Panc1 (cell line): ENCODE data around the gene PEAK3. TPM values are rescaled to one million over a fixed set of nuclear protein-coding genes. Genes with fewer than 3 reads are reported as not detected.

Source experiments
- ATAC-seq: fragments of 200-7000 bp; cut with Tn5 transposase; 2 replicates; pipeline ENCODE4 v1.9.1; 2020; ENCODE audit warnings: mild to moderate bottlenecking, moderate library complexity
- BruUV-seq: library from RNA; stranded (reverse); fragments of 400-500 nt; replicated peaks from 2 replicates; lab custom pipeline; 2021; lab: Mats Ljungman, UMichigan
- CTCF ChIA-PET: fragments of 300-600 bp; sonication (Branson Sonifier 250); formaldehyde crosslinking; loops from one replicate; lab custom pipeline; 2022; ENCODE audit warnings: antibody characterized with exemption; lab: Charles Lee
- POLR2A ChIA-PET: fragments of 300-600 bp; sonication (Branson Sonifier 250); formaldehyde crosslinking; loops from one replicate; lab custom pipeline; 2022; ENCODE audit warnings: antibody characterized with exemption; lab: Charles Lee
- DNase-seq: peaks from one replicate; pipeline ENCODE4 v3.0.0-alpha.2; 2010; ENCODE audit warnings: low read depth, low spot score
- H3K27ac ChIP-seq: 2 replicates; pipeline ENCODE4 v1.5.1; 2011; ENCODE audit warnings: mild to moderate bottlenecking, low read length, inconsistent platforms
- H3K27me3 ChIP-seq: fragments of 200-500 bp; sonication (Bioruptor generic); 2 replicates; pipeline ENCODE4 v1.6.0; 2014; ENCODE audit warnings: low read length, inconsistent platforms; ENCODE audit not compliant: control insufficient read depth, insufficient read depth
- H3K36me3 ChIP-seq: fragments of 200-500 bp; sonication (Bioruptor generic); 2 replicates; pipeline ENCODE4 v1.5.1; 2014; ENCODE audit warnings: inconsistent platforms, mild to moderate bottlenecking, low read length, moderate library complexity; ENCODE audit not compliant: control insufficient read depth, insufficient read depth
- H3K4me1 ChIP-seq: 2 replicates; pipeline ENCODE4 v1.5.1; 2011; ENCODE audit warnings: inconsistent platforms, mild to moderate bottlenecking, low read length, moderate library complexity; ENCODE audit not compliant: control insufficient read depth, insufficient read depth
- H3K4me3 ChIP-seq, 2 experiments: 2 replicates each; pipeline ENCODE4 v1.5.1; 2011 to 2012; ENCODE audit warnings: low read depth in 2 of 2, low read length in 2 of 2, mild to moderate bottlenecking in 2 of 2, inconsistent platforms in 1 of 2, moderate library complexity in 1 of 2
- H3K9me3 ChIP-seq: fragments of 200-500 bp; sonication (Bioruptor generic); 2 replicates; pipeline ENCODE4 v1.5.1; 2014; ENCODE audit warnings: low read depth, mild to moderate bottlenecking, inconsistent platforms, low read length, moderate library complexity; ENCODE audit not compliant: control insufficient read depth, insufficient read depth
- CTCF ChIP-seq: fragments of 450-650 bp; IDR thresholded peaks from 2 replicates; pipeline ENCODE4 v1.5.1; 2017; ENCODE audit warnings: mild to moderate bottlenecking
- POLR2AphosphoS5 ChIP-seq: IDR thresholded peaks from 2 replicates; pipeline ENCODE4 v1.6.1; 2012; ENCODE audit warnings: mild to moderate bottlenecking, low read depth, low read length, moderate library complexity
- SIN3A ChIP-seq: IDR thresholded peaks from 2 replicates; pipeline ENCODE4 v1.6.1; 2012; ENCODE audit warnings: low read depth, mild to moderate bottlenecking, low read length, moderate library complexity, borderline replicate concordance; ENCODE audit not compliant: insufficient read depth
- in situ Hi-C: cut with HindIII; loops from 2 replicates; pipeline ENCODE4 v1.10.0; 2016; ENCODE audit warnings: low sequenced_read_pairs, low pct_unique_long_range_greater_than_20kb
- intact Hi-C: fragments of 100-400 bp; cut with micrococcal nuclease; formaldehyde crosslinking; loops from one replicate; pipeline ENCODE4 v1.10.0; 2022; ENCODE audit not compliant: unreplicated experiment
- total RNA-seq: library from RNA; stranded (reverse); gene quantifications from one replicate; pipeline ENCODE4 v1.2.1, GENCODE V29; 2021; ENCODE audit not compliant: unreplicated experiment
- TF ChIP-seq, protein P1 (sequence below), 2 experiments: IDR thresholded peaks; 2 replicates each; pipeline ENCODE4 v1.6.1; 2011 to 2012; ENCODE audit warnings: low read depth in 2 of 2, control low read depth in 1 of 2, low read length in 1 of 2, mild to moderate bottlenecking in 1 of 2, moderate library complexity in 1 of 2; ENCODE audit not compliant: insufficient read depth in 1 of 2

PEAK3 gene
- total RNA-seq, 1 experiment from 2014 or later: not detected

DNA sequence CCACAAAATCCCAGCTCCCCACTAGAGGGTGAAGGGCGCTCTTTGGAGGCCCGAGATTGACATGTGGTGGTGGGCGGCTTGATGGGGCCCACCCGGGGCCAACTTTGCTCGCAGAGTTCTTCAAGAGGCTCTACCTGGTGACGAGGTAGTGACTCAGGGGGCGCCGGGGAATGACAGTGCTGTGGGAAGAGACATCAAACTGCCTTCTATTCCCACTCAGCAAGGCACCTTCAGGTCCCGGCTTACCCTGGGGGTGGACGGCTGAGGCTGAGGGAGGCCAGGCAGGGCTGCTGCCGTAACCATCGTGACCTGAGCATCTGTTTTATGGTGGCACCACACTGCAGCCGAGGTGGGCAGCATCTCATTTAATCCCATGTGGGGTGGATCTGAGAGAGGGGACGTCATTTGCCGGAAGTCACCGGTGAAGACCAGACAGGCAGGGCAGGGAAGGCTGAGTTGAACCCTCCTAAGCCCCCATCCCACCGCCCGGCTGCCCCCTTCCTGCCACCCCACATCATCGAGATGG lies 24.4 kb upstream of the PEAK3 start:
- in situ Hi-C loops: no loop called here
- no peak for DNase-seq
- ChIA-PET CTCF (no interaction called here), POLR2A (interaction anchor here (0.5 kb wide), 1 partner anchor 84 kb away, joined by 4 read pairs; no protein-coding TSS in a partner anchor)
- 0 out of 2 replicates have a peak, but pooled peaks have one; percentile 19 for ATAC-seq
- Histone ChIP-seq H3K36me3 (no peaks in the 10 kb centered on the region), H3K4me1 (peaks cover 2% of the 10 kb centered on the region), H3K4me3 (no peak overlapping the region), H3K27ac (no peak overlapping the region), H3K9me3 (no peaks in the 10 kb centered on the region), H3K27me3 (no peaks in the 10 kb centered on the region)
- intact Hi-C loops: no loop called here
- BruUV-seq: no TSS peak
- TF ChIP-seq POLR2AphosphoS5 (no peak), CTCF (no peak), SIN3A (no peak)
- TF ChIP-seq, protein P1, sequence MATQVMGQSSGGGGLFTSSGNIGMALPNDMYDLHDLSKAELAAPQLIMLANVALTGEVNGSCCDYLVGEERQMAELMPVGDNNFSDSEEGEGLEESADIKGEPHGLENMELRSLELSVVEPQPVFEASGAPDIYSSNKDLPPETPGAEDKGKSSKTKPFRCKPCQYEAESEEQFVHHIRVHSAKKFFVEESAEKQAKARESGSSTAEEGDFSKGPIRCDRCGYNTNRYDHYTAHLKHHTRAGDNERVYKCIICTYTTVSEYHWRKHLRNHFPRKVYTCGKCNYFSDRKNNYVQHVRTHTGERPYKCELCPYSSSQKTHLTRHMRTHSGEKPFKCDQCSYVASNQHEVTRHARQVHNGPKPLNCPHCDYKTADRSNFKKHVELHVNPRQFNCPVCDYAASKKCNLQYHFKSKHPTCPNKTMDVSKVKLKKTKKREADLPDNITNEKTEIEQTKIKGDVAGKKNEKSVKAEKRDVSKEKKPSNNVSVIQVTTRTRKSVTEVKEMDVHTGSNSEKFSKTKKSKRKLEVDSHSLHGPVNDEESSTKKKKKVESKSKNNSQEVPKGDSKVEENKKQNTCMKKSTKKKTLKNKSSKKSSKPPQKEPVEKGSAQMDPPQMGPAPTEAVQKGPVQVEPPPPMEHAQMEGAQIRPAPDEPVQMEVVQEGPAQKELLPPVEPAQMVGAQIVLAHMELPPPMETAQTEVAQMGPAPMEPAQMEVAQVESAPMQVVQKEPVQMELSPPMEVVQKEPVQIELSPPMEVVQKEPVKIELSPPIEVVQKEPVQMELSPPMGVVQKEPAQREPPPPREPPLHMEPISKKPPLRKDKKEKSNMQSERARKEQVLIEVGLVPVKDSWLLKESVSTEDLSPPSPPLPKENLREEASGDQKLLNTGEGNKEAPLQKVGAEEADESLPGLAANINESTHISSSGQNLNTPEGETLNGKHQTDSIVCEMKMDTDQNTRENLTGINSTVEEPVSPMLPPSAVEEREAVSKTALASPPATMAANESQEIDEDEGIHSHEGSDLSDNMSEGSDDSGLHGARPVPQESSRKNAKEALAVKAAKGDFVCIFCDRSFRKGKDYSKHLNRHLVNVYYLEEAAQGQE (IDR thresholded peaks at IDR 0.05; ENCODE audit: insufficient read depth in 1 of 2, low read depth in 2 of 2, low read length in 1 of 2): no peak

DNA sequence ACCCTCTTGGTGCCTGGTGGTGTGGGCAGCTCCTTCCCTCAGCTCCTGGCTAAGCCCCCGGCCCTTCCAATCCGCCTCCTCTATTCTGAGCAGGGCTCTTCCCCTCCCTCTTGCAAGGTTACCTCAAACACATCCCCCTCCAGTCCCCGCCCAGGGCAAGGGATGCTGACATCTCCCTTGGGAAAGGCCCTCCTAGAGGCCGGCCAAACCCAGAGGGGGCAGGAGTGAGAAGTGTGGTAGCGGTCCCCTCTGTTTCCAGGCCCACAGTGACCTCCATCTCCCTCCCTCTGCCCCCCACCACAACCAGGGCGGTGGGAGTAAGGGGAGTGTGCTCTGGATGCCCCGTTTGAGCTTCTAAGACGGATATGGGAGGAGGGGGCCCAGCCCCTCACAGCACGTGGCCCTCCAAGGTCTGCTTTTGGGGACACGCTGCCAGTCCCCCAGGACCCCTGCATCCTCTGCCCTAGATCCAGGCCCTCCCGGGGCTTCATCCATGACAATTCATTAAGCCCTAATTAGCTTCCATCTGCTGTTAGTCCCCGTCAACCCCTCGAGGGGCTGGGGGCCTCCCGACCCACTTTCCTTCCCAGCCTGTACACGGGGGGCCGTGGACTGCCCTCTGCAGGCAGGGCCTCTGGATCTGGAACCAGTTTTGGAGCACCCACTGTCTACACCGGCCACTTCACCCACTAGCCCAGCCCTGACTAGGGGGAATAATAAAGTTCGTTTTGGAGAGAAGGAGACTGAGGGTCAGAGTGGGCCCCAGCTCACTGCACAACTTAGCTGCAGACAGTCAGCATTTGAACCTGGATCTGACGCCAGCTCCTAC lies 23.7 kb upstream of the PEAK3 start:
- ATAC-seq (no peak), DNase-seq (no peak)
- POLR2A ChIA-PET: interaction anchor here (0.5 kb wide), 1 partner anchor 85 kb away, joined by 4 read pairs; no protein-coding TSS in a partner anchor
- TF ChIP-seq, protein P1 (IDR thresholded peaks at IDR 0.05; ENCODE audit: insufficient read depth in 1 of 2, low read depth in 2 of 2, low read length in 1 of 2): no peak
- BruUV-seq: no TSS peak
- CTCF ChIA-PET: no interaction called here
- H3K27ac ChIP-seq: no peak overlapping the region
- in situ Hi-C loops: no loop called here
- H3K4me1 ChIP-seq: peaks cover 2% of the 10 kb centered on the region
- no peak overlapping the region for H3K4me3 ChIP-seq
- intact Hi-C loops: no loop called here
- no peaks in the 10 kb centered on the region for H3K36me3 ChIP-seq
- no peaks in the 10 kb centered on the region for H3K27me3 ChIP-seq
- no peaks in the 10 kb centered on the region for H3K9me3 ChIP-seq
